ENCODE measurements around the gene EFCAB11. TPM values are rescaled to one million over a fixed set of nuclear protein-coding genes. Genes with fewer than 3 reads are reported as not detected.

The EFCAB11 gene
- total and polyA plus RNA-seq, 2 of the 4 experiments (the other 2 are of a cell fraction), result 2.2 to 5.3 TPM

- in situ Hi-C loops (cut with MboI; ENCODE audit: low sequenced_read_pairs) (no loop called here), dilution Hi-C loops (cut with HindIII; ENCODE audit: low sequenced_read_pairs, unreplicated experiment) (no loop called here), intact Hi-C loops (cut with micrococcal nuclease) (no loop called here)
- no peak overlapping the region for H2BK5ac ChIP-seq (ENCODE audit: low read depth, low read length, poor library complexity, severe bottlenecking)
- WGBS, 2 experiments (ENCODE audit: extremely low coverage in 2 of 2, insufficient read length in 1 of 2), result 90% methylated on average over 4 of the region's 7 CpGs; no CpG with 5 or more reads in 1 of the 2 experiments
- H3K4me1 ChIP-seq (ENCODE audit: control insufficient read depth, insufficient read depth, low read length), result peaks cover 2% of the 10 kb centered on the region; the same call in 1 of the 2 replicates
- H3K79me1 ChIP-seq (ENCODE audit: low read depth in 1 of 2, low read length in 2 of 2), result no peaks in the 10 kb centered on the region
- H3K9me3 ChIP-seq (ENCODE audit: control insufficient read depth, insufficient read depth, low read length), result peaks cover 7% of the 10 kb centered on the region
- no peak overlapping the region for H3K4me3 ChIP-seq (ENCODE audit: insufficient read depth, low read depth, low read length)
- no peaks in the 10 kb centered on the region for H4K20me1 ChIP-seq (ENCODE audit: insufficient read depth, low read length)
- no peaks in the 10 kb centered on the region for H3K27me3 ChIP-seq (ENCODE audit: control insufficient read depth, insufficient read depth, low read length)
- TF ChIP-seq ELK1 (IDR thresholded peaks at IDR 0.05; ENCODE audit: borderline replicate concordance, low read depth, low read length) (no peak), CTCF (conservative IDR thresholded peaks at IDR 0.05; ENCODE audit: low read depth, low read length) (no peak), MAFK (IDR thresholded peaks at IDR 0.05; ENCODE audit: low read depth, low read length) (no peak), CHD1 (IDR thresholded peaks at IDR 0.05; ENCODE audit: low read depth, low read length) (no peak), CEBPB (IDR thresholded peaks at IDR 0.05; ENCODE audit: low read depth, low read length) (no peak), MXI1 (IDR thresholded peaks at IDR 0.05; ENCODE audit: borderline replicate concordance, low read depth, low read length) (no peak)
- TF ChIP-seq, protein P1, sequence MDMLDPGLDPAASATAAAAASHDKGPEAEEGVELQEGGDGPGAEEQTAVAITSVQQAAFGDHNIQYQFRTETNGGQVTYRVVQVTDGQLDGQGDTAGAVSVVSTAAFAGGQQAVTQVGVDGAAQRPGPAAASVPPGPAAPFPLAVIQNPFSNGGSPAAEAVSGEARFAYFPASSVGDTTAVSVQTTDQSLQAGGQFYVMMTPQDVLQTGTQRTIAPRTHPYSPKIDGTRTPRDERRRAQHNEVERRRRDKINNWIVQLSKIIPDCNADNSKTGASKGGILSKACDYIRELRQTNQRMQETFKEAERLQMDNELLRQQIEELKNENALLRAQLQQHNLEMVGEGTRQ (IDR thresholded peaks at IDR 0.05; ENCODE audit: low read depth, low read length), result no peak
- no peaks in the 10 kb centered on the region for H3K36me3 ChIP-seq (ENCODE audit: control insufficient read depth, insufficient read depth, low read length)
- no peak overlapping the region for H4K5ac ChIP-seq (ENCODE audit: low read depth, low read length)
- no peak overlapping the region for H2BK20ac ChIP-seq (ENCODE audit: low read depth, low read length)
- ATAC-seq (ENCODE audit: low read depth) (no peak), DNase-seq (no peak)
- no peak overlapping the region for H2AFZ ChIP-seq (replicated peaks; ENCODE audit: low read length, poor library complexity)
- no TSS peak for BruUV-seq (replicated peaks)
- no peak overlapping the region for H2AK9ac ChIP-seq (replicated peaks; ENCODE audit: low read depth, low read length, poor library complexity)
- no peak overlapping the region for H3K23ac ChIP-seq (ENCODE audit: low read depth, low read length)
- H3K14ac ChIP-seq (replicated peaks; ENCODE audit: low read depth, low read length), result no peak overlapping the region
- H3K18ac ChIP-seq (ENCODE audit: low read depth, low read length), result no peak overlapping the region
- no peak overlapping the region for H2BK15ac ChIP-seq (ENCODE audit: low read depth, low read length)
- H4K91ac ChIP-seq (ENCODE audit: insufficient read depth, low read depth, low read length), result no peak overlapping the region
- ChIA-PET CTCF (interaction anchor here (1.0 kb wide), 1 partner anchor 87 kb away, joined by 3 read pairs; no protein-coding TSS in a partner anchor), POLR2A (ENCODE audit: unreplicated experiment) (no interaction called here)
- no peak overlapping the region for H3K4me2 ChIP-seq (ENCODE audit: low read depth, low read length)
- H3K4ac ChIP-seq (ENCODE audit: low read depth, low read length), result no peak overlapping the region
- H2BK120ac ChIP-seq (ENCODE audit: low read depth, low read length), result no peak overlapping the region
- H3K9ac ChIP-seq (ENCODE audit: low read depth, low read length), result no peak overlapping the region
- no peak overlapping the region for H3K27ac ChIP-seq (ENCODE audit: insufficient read depth, low read length)
- no peak overlapping the region for H3K56ac ChIP-seq (ENCODE audit: extremely low read depth, insufficient read depth, low read length)
- H4K8ac ChIP-seq (ENCODE audit: low read depth in 2 of 2, low read length in 2 of 2), result no peak overlapping the region
- no peaks in the 10 kb centered on the region for H3K9me1 ChIP-seq (ENCODE audit: insufficient read depth, low read length)
- H2AK5ac ChIP-seq (ENCODE audit: low read depth, low read length), result no peak overlapping the region
These were observed 208.4 kb downstream of the EFCAB11 start for GRCh38 chr14:89746135-89746534.
